Activated CD4-positive, alpha-beta T cell treated with anti-CD3 and anti-CD28 coated beads, Interleukin-2, amount 50 U/mL, for 1 hour (primary cell): ENCODE measurements around the gene NUP210L.

Experiments used
- DNase-seq: peaks from one replicate; pipeline ENCODE4 v3.0.0-alpha.2; 2020

NUP210L gene

DNA sequence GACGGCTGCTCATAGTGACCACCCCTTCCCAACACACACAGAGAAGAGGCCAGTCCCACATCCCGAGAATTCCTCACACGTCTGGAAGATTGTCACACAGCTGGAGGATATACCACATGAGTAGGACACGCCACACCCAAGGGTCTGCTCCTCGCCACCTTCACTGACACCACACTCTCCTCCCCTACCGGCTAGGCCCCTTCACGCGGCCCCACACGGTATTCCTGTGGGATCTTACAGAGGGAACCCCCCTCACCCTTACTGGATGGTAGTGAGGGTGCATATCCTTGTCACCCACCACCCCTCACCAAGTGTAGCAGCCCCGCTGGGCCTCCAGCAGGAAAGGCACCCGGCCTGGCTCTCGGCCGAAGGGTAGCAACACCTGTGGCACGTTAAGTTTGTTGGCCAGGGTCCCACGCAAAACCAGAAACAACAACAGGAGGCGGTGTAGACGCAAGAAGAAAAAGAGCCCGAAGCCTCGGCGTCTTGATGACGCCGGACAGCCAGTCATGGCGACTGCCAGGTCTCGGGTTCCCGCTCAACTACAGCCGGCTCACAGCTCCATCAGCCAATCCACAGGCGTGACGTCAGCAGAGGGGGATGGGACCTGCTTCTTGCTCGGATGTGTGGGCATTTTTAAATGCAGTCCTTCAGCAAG is at the start of gene NUP210L:
TSS of gene NUP210L (minus strand) at position 540 of the 658 bp plus-strand sequence.
- no peak for DNase-seq

GRCh38 chr1:154199563-154199879 is 44.6 kb upstream of the NUP210L start:
- no peak for DNase-seq

GRCh38 chr1:154198756-154199562 is 44.1 kb upstream of the NUP210L start:
- peak; percentile 24 for DNase-seq

GRCh38 chr1:154193821-154194220 is 38.9 kb upstream of the NUP210L start:
- no peak for DNase-seq

- no peak for DNase-seq
These were observed 37.6 kb upstream of the NUP210L start for GRCh38 chr1:154192476-154192875.

- DNase-seq, result no peak
These were observed 37.2 kb upstream of the NUP210L start, which contains the start of gene TPM3 for GRCh38 chr1:154191990-154192461. Gene TPM3, minus strand, starts transcription at chr1:154192100. Its CDS starts 82 bp downstream, at chr1:154192018.

DNA sequence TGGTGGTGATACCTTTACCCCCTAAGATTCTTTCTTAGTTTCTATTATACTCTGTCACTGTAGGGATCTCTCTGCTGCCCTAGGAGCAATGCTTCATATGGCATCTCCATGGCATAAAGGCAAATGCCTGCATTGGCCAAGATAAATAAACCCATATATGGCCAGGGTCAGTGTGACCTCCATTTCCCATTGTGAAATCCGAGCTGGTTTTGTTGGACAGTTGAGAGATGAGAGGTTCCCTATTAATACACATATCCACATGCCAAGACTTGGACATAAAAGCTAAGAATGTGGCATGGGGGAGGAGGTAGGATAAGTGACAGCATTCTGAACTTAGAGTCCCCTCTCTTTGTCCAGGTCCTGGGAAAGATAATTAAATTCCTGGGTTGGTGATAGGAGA is 35.7 kb upstream of the NUP210L start:
- DNase-seq, result no peak

DNA sequence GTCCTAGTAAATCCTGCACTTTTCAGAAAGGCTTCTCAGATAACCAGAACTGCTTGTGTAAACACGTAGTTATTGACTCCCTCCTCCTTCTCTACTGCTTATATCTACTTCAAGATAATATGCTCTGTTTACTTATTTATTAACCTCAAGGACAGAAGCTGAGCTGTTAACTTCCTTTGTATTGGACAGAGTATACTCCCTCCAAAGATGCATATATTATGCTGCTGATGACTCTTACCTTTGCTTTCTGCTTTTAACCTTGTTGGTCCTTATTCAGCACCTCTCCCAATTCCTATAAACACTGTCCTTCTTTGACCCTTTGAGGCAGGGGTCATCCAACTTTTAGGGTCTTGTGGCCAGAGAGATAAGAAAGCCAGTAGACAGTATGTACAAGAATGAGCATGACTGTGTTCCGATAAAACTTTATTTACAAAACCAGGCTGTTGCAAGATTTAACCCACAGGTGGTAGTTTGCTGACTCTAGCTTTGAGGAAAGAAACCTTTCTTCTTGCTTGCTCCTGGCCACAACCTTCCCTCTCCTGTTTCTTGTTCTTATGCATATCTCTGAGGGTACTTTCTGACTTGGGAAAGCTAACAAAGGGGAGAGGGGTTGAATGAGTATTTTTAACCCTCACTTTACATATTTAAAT is 32.1 kb upstream of the NUP210L start:
- no peak for DNase-seq

DNA sequence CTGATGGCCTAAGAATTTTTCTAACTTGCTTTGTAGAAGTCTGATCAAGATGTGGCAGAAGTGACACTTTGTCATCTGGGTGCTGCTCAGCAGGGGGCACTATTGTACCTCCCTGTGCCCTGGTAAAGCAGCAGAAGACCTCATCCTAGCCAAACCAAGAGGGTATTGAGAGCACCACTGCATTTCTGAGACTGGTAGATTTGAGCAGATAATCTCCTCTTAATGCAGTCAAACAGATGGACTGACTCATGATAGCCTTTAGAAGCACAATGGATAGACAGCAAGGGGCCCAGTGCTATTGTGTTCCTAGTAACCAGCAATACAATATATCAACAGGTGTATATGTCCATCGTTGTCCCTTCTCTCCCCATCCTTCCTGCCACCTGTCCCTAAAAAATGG is 31.3 kb upstream of the NUP210L start:
- DNase-seq, result peak; percentile 65

- DNase-seq, result peak; percentile 92
These were observed 28.4 kb upstream of the NUP210L start for GRCh38 chr1:154183046-154183915.

GRCh38 chr1:154182344-154183045 is 27.6 kb upstream of the NUP210L start:
- DNase-seq, result peak; percentile 47

DNA sequence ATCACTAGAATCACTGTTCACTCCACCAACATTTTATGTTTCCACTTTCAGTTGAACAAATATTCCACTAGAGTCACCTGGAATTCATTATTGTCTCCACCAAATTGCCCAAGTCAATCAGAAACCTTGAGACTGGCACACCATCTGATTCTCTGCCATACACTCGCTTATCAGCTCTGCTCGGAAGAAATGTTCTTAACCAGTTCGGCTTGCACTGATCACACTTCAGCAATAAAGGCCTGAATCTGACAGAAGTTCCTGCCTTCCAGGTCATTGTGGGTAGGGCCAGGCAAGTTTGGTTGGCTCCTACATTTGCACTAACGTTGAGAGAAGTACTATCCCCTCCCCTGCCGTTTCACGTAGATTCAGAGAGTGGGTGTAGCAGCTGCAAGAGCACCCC is 27.1 kb upstream of the NUP210L start:
- DNase-seq, result no peak

GRCh38 chr1:154179946-154180687 is 25.2 kb upstream of the NUP210L start:
- no peak for DNase-seq

DNA sequence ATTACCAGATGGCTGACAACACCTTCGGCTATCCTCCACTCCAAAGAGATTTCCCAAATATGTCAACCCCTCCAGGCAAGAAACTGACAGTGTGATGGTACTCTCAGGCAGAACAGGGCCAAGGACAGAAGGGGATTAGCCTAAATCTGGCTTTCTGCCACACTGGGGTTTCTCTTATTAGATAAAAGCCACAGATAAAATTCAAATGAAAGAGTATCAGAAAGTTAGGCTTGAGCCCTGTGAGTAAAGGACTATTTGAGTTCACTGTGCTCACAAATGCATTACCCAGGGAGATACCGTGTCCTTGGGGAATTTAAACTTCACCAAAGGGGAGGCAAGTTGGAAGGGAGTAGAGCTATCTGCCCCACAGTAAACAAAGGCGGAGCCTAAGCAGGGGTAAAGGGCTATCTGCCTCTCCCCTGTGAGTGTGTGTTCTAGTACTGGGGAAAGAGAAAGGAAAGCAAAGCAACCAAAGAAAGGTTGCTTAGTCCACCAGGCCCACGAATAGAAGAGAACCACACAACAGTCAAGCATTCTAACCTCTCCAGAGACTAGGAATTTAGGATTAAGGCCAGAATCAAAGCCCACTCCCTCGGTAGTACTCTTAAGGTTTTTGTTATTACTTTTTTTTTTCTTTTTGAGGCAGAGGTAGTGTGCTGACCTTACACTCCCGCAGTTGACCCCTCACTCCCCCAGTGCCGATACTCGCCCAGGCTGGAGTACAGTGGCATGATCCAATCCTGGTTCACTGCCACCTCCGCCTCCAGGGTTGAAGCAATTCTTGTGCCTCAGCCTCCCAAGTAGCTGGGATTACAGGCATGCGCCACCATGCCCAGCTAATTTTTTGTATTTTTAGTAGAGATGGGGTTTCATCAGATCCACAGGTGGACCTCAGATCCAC is 24.3 kb upstream of the NUP210L start:
- no peak for DNase-seq

- no peak for DNase-seq
These were observed 23.1 kb upstream of the NUP210L start for GRCh38 chr1:154178013-154178412.

- DNase-seq, result no peak
These were observed 21.5 kb upstream of the NUP210L start for GRCh38 chr1:154176337-154176736.

GRCh38 chr1:154174654-154175053 is 19.8 kb upstream of the NUP210L start:
- DNase-seq, result no peak

GRCh38 chr1:154171880-154172279 is 17.0 kb upstream of the NUP210L start:
- DNase-seq, result no peak

DNA sequence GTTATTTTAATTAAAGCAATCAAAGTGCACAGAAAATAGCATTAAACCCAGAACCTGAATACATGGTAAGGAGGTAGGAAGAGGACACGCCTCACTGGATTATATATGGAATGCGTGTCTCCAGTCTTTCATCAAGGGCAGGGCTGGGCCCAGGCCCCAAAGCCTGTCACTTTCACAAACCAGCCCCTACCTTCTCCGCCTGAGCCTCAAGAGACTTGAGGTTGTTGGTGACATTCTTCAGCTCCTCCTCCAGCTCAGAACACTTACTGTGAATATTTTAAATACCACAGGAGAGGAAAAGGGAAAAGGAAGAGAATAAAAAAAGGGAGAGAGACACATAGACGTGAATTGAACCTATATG is 16.3 kb upstream of the NUP210L start:
- no peak for DNase-seq

- no peak for DNase-seq
These were observed 15.8 kb upstream of the NUP210L start for GRCh38 chr1:154170547-154171222.
